K562 treated with DMSO at 1 percent for 4 hours (cell line): ENCODE results near the gene ZNF24. TPM values are rescaled to one million over a fixed set of nuclear protein-coding genes. Genes with fewer than 3 reads are reported as not detected.

ENCODE experiments used
- total RNA-seq: library from RNA; unstranded; fragments of 300-600 nt; gene quantifications from 2 replicates; pipeline ENCODE4 v1.2.3, GENCODE V29; 2022; ENCODE audit not compliant: insufficient read depth

The ZNF24 gene
- 25.7 and 36.1 TPM in 2 replicates for total RNA-seq

DNA sequence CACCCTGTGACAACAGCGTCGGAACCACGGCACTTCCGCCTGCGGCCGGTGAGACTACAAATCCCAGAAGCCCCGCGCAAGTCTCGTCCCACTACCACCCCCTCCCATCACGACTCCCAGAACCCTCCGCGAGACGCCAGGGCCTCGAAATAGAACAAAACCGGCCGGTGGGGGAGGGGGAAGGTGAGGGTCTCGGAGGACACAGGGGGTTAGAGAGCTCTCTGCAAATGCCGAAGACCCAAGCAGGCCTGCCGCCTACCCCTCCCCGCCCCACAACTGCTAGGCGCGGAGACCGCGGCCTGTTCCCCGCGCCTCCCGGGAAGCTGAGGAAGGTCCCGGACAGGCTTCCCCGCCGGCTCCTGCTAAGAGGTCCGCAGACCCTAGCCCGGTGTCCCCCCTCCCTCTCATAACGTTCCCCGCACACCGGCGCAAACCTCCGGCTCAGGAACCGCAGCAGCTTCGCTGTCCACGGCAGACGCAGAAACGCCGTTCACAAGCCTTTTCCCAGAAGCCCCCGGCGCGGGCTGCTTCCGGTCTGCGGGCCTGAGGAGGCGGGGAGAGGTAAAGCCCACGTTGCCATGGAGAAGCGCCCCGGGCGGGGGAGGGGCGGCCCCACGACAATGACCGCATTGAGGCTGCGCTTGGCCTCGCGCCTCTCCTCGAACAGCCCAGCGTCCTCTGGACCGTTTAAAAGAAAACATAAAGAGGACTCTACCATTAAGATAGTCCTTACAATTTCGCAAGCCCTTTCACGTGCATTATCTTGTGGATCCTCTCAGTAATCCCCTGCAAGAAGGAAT lies at the start of gene ZNF24:
Gene ZNF24 (minus strand): TSS at position 485 of the 800 bp plus-strand sequence. CDS start 3,770 bp downstream, outside the sequence.

DNA sequence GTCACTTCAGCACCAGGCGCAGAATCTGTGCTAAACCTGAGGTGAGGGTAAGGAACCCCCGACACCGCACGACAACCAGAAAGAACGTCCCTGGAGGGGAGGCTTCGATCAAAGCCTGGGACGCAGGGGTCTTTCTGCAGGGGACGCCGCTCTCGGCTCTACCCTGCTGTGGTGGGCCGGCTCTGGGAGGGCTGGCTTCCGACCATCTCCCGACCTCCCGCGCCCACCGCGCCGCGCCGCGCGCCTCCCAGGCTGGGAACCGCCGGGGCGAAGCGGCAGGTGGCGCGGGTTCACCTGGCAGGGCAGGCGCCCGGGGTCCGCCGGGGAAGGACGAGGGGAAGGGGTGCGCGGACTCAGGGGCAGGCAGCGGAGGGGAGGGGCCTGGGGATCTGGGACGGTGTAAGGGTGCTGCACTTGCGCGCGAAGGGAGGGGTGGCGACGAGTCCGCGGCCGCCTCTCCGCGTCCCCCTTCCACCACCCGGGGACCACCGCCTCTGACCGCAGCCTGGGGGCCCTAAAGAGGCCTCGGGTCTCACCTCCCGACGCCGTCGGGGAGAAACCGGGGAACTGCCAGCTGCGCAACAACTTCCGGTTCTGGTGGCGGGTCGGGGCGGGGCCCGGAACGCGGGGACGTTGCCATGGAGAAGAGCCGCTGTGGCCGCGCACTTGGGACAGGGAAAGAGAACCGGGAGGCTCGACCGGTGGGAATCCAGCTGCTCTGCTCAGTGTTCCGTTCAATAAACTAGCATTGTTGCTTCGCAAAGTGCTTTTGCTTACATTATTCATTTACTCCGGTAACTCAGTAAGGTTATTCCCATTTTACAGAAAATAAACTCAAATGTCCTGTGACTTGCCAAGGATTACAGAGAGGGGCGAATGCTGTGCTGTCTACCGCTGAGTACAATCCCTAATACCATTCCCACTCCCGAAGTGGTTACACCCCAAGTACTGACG lies 32.8 kb upstream of the ZNF24 start, which contains the start of gene ZNF396:
Gene ZNF396 (minus strand): TSS at position 596 of the 954 bp plus-strand sequence. CDS start 3,045 bp downstream, outside the sequence.

DNA sequence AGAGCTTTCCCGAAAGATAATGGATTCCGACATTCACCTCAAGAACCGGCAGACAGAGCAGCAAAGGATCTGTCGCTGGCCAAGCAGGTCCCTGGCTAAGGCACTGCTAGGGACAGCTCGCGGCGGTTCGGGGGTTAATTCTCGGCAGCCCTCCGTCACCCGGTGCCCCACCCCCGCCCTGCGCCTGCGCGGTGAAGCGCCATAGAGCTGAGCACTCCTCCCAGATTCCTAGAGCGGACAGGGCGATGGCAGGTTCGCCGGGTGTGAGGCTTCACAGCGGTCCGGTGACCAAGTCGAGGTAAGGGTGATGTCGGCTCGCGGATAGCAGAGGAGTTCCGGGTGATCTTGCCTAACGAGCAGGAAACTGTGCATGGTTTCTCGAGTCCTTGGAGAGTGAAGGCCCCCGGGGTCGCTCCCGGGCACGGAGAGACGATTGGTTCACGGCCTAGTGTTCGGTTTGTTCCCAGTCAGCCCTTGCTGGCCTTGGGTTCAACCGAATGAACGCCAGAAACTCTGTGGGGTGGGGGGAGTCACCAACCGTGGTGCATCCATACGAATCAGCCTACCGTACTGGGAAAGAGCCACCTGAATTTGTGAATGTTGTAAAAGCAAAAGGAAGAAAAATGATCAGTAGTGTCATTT lies 54.0 kb downstream of the ZNF24 start, which contains the start of gene ZSCAN30:
Gene ZSCAN30 (minus strand): TSS at position 136 of the 642 bp plus-strand sequence. CDS start 25,877 bp downstream, outside the sequence.

Other genes starting within 250 kb of the ZNF24 start
- 8.1 and 11.2 TPM in 2 replicates for gene ZNF397, start 103.4 kb downstream of the ZNF24 start, total RNA-seq
- gene ZSCAN30, start 54.2 kb downstream of the ZNF24 start, total RNA-seq, result 6.7 and 8.1 TPM in 2 replicates
- 0.92 and 4.7 TPM in 2 replicates for gene ZNF396, start 32.9 kb upstream of the ZNF24 start, total RNA-seq
- 22.4 and 24.6 TPM in 2 replicates for gene INO80C, start 153.5 kb upstream of the ZNF24 start, total RNA-seq
- 20.0 and 27.2 TPM in 2 replicates for gene GALNT1, start 237.3 kb upstream of the ZNF24 start, total RNA-seq